ENCODE data around the gene PACRG. TPM values are rescaled to one million over a fixed set of nuclear protein-coding genes. Genes with fewer than 3 reads are reported as not detected.

The PACRG gene
- total RNA-seq, 2 experiments from 2014 or later: 0.66 to 0.81 TPM

DNA sequence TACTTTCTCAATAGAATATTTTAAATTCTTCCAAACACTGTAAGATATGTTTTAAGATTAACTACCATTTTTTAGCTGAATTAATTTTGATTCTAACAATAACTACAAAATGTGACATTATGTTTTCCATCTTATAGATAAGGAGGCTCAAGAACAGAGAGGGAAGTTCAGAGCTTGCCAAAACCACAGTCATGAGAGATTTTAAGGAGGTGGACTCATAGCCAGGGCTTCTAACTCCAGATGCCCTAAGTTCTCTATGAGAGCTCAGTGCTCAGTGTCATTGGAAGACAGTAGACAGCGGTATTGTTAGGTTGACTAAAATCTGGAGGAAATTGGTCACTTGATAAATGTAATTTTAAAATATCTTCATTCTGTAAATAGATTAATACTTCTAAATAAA is 144.2 kb downstream of the PACRG start:
- Mint-ChIP-seq H3K36me3 (ENCODE audit: low read depth) (no peaks in the 10 kb centered on the region), H3K9me3 (peaks cover 2% of the 10 kb centered on the region), H3K27me3 (no peaks in the 10 kb centered on the region), H3K27ac (no peak overlapping the region), H3K4me3 (no peak overlapping the region), H3K4me1 (ENCODE audit: low read depth) (no peaks in the 10 kb centered on the region)
- H3K36me3 ChIP-seq (ENCODE audit: insufficient read depth, low read length): no peaks in the 10 kb centered on the region
- H3K4me1 ChIP-seq (ENCODE audit: insufficient read depth, low read length): no peaks in the 10 kb centered on the region
- TF ChIP-seq, protein P1, sequence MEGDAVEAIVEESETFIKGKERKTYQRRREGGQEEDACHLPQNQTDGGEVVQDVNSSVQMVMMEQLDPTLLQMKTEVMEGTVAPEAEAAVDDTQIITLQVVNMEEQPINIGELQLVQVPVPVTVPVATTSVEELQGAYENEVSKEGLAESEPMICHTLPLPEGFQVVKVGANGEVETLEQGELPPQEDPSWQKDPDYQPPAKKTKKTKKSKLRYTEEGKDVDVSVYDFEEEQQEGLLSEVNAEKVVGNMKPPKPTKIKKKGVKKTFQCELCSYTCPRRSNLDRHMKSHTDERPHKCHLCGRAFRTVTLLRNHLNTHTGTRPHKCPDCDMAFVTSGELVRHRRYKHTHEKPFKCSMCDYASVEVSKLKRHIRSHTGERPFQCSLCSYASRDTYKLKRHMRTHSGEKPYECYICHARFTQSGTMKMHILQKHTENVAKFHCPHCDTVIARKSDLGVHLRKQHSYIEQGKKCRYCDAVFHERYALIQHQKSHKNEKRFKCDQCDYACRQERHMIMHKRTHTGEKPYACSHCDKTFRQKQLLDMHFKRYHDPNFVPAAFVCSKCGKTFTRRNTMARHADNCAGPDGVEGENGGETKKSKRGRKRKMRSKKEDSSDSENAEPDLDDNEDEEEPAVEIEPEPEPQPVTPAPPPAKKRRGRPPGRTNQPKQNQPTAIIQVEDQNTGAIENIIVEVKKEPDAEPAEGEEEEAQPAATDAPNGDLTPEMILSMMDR (IDR thresholded peaks at IDR 0.05): no peak
- ATAC-seq (ENCODE audit: poor library complexity) (no peak), DNase-seq (no peak)
- H3K27me3 ChIP-seq (ENCODE audit: control insufficient read depth in 1 of 2, insufficient read depth in 2 of 2, low read length in 2 of 2): no peaks in the 10 kb centered on the region
- POLR2A ChIA-PET: interaction anchor here (0.7 kb wide), 1 partner anchor 70 kb away, joined by 3 read pairs; no protein-coding TSS in a partner anchor
- H3K4me3 ChIP-seq (ENCODE audit: low read length): no peak overlapping the region
- intact Hi-C loops (cut with DNase I, micrococcal nuclease): no loop called here
- H3K9me3 ChIP-seq (ENCODE audit: control insufficient read depth in 1 of 2, insufficient read depth in 1 of 2, low read length in 2 of 2): peaks cover 0 to 5% of the 10 kb centered on the region in 2 experiments
- no peak overlapping the region for H3K27ac ChIP-seq (ENCODE audit: low read depth in 1 of 2, low read length in 2 of 2)
- CTCF ChIA-PET: no interaction called here

DNA sequence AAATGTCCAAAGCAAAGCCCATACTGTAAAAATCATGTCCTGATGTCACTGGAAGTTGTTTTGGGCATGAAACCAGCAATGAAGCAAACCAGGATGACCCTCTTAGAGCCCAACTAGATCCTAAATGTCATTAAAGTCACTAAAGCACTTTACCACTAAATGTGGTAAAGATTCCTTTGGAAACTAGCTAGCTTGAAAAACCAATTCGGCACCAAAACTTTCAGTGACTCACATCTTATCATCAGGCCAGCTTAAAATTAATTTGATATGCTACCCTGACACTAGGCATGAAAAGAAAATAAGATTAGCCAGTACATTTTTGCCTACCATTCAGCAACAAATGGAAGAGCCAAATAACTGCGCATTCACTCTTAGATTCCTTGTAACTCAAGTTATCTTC is 145.8 kb downstream of the PACRG start:
- CTCF ChIA-PET: no interaction called here
- H3K27ac ChIP-seq (ENCODE audit: low read depth in 1 of 2, low read length in 2 of 2): no peak overlapping the region
- POLR2A ChIA-PET: no interaction called here
- Mint-ChIP-seq H3K9me3 (peaks cover 4% of the 10 kb centered on the region), H3K27me3 (no peaks in the 10 kb centered on the region), H3K4me3 (no peak overlapping the region), H3K4me1 (ENCODE audit: low read depth) (no peaks in the 10 kb centered on the region), H3K27ac (no peak overlapping the region), H3K36me3 (ENCODE audit: low read depth) (no peaks in the 10 kb centered on the region)
- peaks cover 0 to under 1% of the 10 kb centered on the region in 2 experiments for H3K9me3 ChIP-seq (ENCODE audit: control insufficient read depth in 1 of 2, insufficient read depth in 1 of 2, low read length in 2 of 2)
- intact Hi-C loops (cut with DNase I, micrococcal nuclease): no loop called here
- no peaks in the 10 kb centered on the region for H3K27me3 ChIP-seq (ENCODE audit: control insufficient read depth in 1 of 2, insufficient read depth in 2 of 2, low read length in 2 of 2)
- no peaks in the 10 kb centered on the region for H3K4me1 ChIP-seq (ENCODE audit: insufficient read depth, low read length)
- no peak overlapping the region for H3K4me3 ChIP-seq (ENCODE audit: low read length)
- ATAC-seq (ENCODE audit: poor library complexity) (no peak), DNase-seq (no peak)
- TF ChIP-seq, protein P1 (IDR thresholded peaks at IDR 0.05): no peak
- H3K36me3 ChIP-seq (ENCODE audit: insufficient read depth, low read length): no peaks in the 10 kb centered on the region

DNA sequence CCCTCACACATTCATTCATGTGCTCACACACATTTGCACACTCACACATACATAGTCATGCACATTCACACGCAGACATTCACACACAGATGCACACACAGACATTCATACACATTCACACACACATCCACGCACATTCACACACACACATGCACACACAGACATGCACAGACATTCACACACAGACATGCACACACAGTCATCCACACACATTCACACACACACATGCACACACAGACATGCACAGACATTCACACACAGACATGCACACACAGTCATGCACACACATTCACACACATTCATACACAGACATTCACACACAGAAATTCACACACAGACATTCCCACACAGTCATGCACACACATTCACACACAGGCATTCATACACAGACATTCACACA is 147.3 kb downstream of the PACRG start:
- ChIA-PET CTCF (no interaction called here), POLR2A (no interaction called here)
- TF ChIP-seq, protein P1 (IDR thresholded peaks at IDR 0.05): no peak
- H3K9me3 ChIP-seq (ENCODE audit: control insufficient read depth in 1 of 2, insufficient read depth in 1 of 2, low read length in 2 of 2): no peaks in the 10 kb centered on the region
- no peaks in the 10 kb centered on the region for H3K4me1 ChIP-seq (ENCODE audit: insufficient read depth, low read length)
- H3K36me3 ChIP-seq (ENCODE audit: insufficient read depth, low read length): no peaks in the 10 kb centered on the region
- H3K27ac Mint-ChIP-seq: no peak overlapping the region
- no peaks in the 10 kb centered on the region for H3K4me1 Mint-ChIP-seq (ENCODE audit: low read depth)
- H3K9me3 Mint-ChIP-seq: peaks cover 5% of the 10 kb centered on the region
- H3K27ac ChIP-seq (ENCODE audit: low read depth in 1 of 2, low read length in 2 of 2): no peak overlapping the region
- H3K4me3 Mint-ChIP-seq: no peak overlapping the region
- H3K27me3 ChIP-seq (ENCODE audit: control insufficient read depth in 1 of 2, insufficient read depth in 2 of 2, low read length in 2 of 2): no peaks in the 10 kb centered on the region
- ATAC-seq (ENCODE audit: poor library complexity): no peak
- no peak for DNase-seq
- no peaks in the 10 kb centered on the region for H3K27me3 Mint-ChIP-seq
- intact Hi-C loops (cut with DNase I, micrococcal nuclease): no loop called here
- no peaks in the 10 kb centered on the region for H3K36me3 Mint-ChIP-seq (ENCODE audit: low read depth)
- H3K4me3 ChIP-seq (ENCODE audit: low read length): no peak overlapping the region
